ENCODE measurements around the gene PSMD5.
A peak's percentile ranks its signal among the peaks of the same experiment; 100 is the strongest.

Gene PSMD5

GRCh38 chr9:120842685-120843485 lies at the start of gene PSMD5:
Gene PSMD5 (minus strand): TSS chr9:120842922. CDS start chr9:120842909, 13 bp downstream.
- DNase-seq (ENCODE audit: low read depth in 2 of 2): peak; percentile 94 to 96

- DNase-seq (ENCODE audit: low read depth in 2 of 2): no peak
These were observed 49.4 kb upstream of the PSMD5 start for GRCh38 chr9:120891884-120892747.

- DNase-seq (ENCODE audit: low read depth in 2 of 2): no peak
These were observed 48.6 kb upstream of the PSMD5 start for GRCh38 chr9:120891245-120891883.

DNA sequence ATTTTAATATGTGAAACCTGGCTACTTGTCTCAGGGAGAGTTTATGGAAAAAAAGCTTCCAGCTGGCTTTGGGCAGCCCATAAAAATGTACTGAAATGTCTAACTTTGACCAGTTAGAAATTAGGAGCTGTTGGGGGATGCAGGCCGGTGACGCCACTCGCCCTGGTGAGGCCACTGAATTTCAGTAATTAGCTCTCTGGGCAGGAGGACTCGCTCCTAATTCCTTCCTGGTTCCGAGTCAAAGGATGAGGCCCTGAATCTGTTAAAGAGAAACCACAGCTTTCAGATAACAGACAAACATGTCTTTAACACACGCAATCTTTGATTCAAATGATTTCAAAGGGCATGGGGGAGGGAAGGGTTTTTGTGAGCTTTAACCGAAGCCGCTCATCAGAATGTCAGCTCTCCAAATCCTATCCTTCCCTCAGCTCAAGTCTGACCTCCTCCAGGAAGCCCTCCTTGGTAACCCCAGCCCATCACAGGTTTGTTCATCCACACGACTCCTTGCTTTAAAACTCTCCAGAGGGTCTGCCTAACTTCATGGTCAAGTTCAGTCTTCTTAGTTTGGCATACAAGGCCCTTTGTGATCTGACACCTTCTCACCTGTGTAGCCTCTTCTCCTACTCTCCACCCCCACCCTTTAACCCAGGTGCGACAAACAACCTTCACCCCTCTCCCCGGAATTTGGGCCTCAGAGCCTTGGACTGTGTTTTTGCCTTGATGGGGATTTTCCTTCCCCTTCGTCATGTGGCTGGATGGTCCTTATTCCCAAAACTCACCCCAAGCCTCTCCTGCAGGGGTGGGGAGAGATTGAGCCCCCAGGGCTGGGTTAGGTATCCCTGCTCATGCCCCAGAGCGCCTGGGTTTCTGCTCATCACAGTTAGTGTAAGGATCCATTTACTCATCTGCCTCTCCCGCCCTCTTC lies 47.9 kb upstream of the PSMD5 start:
- DNase-seq (ENCODE audit: low read depth in 2 of 2): no peak

GRCh38 chr9:120889606-120890271 lies 47.0 kb upstream of the PSMD5 start:
- DNase-seq (ENCODE audit: low read depth in 2 of 2): no peak

GRCh38 chr9:120888626-120889025 lies 45.9 kb upstream of the PSMD5 start:
- DNase-seq (ENCODE audit: low read depth in 2 of 2): no peak

GRCh38 chr9:120886490-120886967 lies 43.8 kb upstream of the PSMD5 start:
- no peak for DNase-seq (ENCODE audit: low read depth in 2 of 2)

DNA sequence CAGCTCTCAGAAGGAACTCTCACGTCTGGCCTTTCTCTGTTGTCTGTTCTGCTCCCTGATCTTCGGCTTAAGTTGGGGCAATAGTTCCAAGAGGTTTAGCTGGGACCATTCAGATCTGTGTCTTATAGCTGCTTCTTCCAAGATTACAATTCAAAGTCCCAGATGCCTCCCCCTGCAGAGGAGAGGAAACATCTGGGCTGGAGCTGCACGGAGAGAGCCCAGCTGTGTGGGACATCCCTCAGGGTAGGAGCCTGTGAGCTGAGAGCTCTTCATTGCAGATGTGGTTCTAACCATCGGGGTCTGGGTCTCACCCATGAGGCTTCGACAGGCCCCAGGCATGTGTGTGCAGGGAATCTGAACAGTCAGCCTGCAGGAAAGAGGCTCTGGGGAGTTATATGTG lies 43.2 kb upstream of the PSMD5 start:
- DNase-seq (ENCODE audit: low read depth in 2 of 2): no peak

DNA sequence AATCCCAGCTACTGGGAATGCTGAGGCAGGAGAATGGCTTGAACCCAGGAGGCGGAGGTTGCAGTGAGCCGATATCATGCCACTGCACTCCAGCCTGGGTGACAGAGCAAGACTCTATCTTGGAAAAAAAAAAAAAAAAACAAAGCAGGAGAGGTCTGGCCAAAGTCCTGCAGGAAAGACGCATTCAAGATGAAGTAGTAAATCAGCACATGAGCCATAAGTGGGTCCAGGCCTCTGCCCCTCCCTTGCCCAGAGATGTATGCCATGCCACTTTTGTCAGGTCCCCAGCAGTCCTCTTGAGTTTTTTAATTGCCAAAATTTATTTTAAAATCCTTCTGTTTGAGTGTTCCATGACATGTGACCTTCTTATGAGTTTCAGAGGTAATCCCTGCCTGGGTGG lies 42.7 kb upstream of the PSMD5 start:
- no peak for DNase-seq (ENCODE audit: low read depth in 2 of 2)

- DNase-seq (ENCODE audit: low read depth in 2 of 2): no peak
These were observed 40.9 kb upstream of the PSMD5 start for GRCh38 chr9:120883608-120883996.

DNA sequence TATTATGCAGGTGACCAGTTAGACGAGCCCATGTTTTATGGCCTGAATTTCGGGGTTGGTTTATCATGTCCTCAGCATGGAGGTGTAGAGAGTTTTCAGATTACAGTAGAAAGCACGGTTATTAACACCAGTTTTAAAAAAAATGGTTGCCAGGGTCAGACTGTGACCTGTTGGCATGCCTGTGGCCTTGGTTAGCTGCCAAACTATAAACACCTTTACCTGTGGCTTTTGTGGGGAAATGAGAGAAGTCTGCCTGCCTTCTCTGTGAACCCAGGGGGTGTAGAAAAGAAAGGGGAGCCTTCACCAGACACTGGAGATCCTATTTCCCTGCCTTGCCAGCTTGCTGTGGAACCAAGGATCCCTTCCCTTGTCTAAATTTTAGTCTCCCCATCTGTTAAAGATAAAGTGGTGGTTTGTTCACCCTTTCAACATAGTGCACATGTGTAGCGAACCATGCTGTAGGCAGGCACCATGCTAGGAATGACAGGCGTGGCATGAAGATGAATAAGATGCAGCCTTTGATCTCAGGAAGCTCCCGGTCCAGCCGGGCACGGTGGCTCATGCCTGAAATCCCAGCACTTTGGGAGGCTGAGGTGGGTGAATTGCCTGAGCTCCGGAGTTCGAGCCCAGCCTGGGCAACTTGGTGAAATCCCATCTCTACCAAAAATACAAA lies 40.3 kb upstream of the PSMD5 start:
- DNase-seq (ENCODE audit: low read depth in 2 of 2): no peak

DNA sequence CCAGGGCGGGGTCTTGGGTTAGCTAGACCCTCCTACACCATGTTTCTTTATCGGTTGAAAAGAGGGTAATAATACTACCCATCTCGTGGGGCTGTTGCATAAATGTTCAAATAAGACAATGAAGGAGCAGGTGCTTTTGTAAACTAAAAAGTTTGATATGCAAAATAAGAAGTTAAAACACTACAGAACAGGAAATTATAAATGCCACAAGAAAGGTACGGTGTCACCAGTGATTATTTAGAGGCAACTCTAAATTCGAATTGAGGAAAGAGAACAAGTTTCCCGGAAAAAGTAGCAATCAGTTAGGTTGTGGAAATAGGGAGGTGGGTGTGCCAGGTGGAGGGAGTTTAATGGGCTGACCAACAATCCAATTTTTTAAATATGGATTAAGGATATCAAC lies 36.7 kb upstream of the PSMD5 start:
- DNase-seq (ENCODE audit: low read depth in 2 of 2): no peak

GRCh38 chr9:120878188-120879130 lies 35.7 kb upstream of the PSMD5 start:
- DNase-seq (ENCODE audit: low read depth in 2 of 2): no peak

DNA sequence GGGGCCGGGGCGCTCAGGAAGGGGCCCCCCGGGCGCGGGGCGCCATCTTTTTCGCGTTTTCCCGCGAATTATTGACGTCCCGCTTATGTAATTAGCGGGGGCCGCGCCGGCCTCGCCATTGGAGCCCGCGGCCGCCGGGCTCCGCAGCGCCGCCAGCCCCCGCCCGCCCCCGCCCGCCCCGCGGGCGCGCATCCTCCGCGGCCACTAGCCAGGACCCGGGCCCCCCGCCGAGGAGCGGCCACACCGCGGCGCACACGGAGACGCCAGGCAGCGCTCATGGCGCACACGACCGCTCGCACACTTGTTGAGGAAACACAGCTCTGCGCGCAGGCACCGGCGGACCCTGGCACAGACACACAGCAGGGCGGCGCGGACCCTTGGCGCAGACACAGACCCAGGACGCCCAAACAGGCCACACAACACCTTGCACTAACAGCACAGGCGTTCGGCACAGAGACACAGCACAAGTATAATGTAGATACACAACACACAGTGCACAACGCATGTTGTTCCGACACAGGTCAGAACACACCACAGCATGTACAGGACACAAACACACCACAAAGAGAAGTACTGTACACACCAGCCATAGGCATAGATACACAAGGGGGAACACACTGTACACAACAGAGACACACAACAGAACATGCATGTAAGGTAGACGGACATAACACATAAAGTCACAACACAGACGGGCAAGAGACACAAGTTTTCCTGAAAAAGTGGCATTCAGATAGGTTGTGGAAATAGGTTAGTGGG lies 34.7 kb upstream of the PSMD5 start:
- peak; percentile 68 to 70 for DNase-seq (ENCODE audit: low read depth in 2 of 2)

GRCh38 chr9:120876842-120877240 lies 34.1 kb upstream of the PSMD5 start, which contains the start of gene PHF19:
Gene PHF19 (minus strand): TSS chr9:120877188. CDS start chr9:120874741, 2,447 bp downstream.
- DNase-seq (ENCODE audit: low read depth in 2 of 2): no peak

- peak; percentile 86 to 90 for DNase-seq (ENCODE audit: low read depth in 2 of 2)
These were observed 33.5 kb upstream of the PSMD5 start for GRCh38 chr9:120875954-120876841.

DNA sequence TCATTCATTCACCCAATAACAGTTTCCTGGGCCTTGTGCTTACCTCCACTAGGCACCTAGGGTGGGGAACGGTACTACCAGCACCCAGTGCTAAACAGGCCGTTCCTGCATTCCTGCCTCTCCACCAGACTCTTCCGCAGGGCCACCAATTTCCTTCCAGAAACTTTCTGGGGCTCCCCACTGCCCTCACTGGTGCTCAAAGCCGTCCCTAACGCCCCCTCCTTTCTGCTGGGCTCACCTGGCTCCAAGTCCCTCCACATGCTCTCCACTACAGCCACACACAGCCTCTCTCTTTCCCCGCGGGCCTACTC lies 32.9 kb upstream of the PSMD5 start:
- no peak for DNase-seq (ENCODE audit: low read depth in 2 of 2)
